Measurements from ENCODE around the gene PHLDA1. TPM values are rescaled to one million over a fixed set of nuclear protein-coding genes. Genes with fewer than 3 reads are reported as not detected.

The PHLDA1 gene
- total and polyA plus RNA-seq, 10 of the 15 experiments (the other 5 are each of a cell fraction or from before 2014, with no cell fraction given), result 0.66 to 14.2 (median 1.3) TPM

GRCh38 chr12:76035045-76035444 is 3.5 kb upstream of the PHLDA1 start:
- H3K27ac ChIP-seq (ENCODE audit: control insufficient read depth, insufficient read depth), result no peak overlapping the region
- TF ChIP-seq ATF7 (IDR thresholded peaks at IDR 0.05; ENCODE audit: low read depth) (peak; percentile 50; the same call in 1 of the 2 replicates), JUNB (IDR thresholded peaks at IDR 0.05) (no peak)
- WGBS (ENCODE audit: insufficient coverage, insufficient replicate concordance, low lambda C conversion rate, missing lambda C conversion rate), result 65% methylated on average over 3 of the region's 3 CpGs
- no peak overlapping the region for H2AFZ ChIP-seq (ENCODE audit: control insufficient read depth, low read depth, low read length)
- POLR2A ChIA-PET, result interaction anchor here (1.5 to 8.9 kb wide), 2 partner anchors 52 to 508 kb away, joined by 6 to 111 read pairs; no protein-coding TSS in a partner anchor
- H3K4me3 ChIP-seq, result no peak overlapping the region
- H3K9ac ChIP-seq (ENCODE audit: control insufficient read depth, insufficient read depth, low read length), result no peak overlapping the region
- no peaks in the 10 kb centered on the region for H3K36me3 ChIP-seq (ENCODE audit: control insufficient read depth in 2 of 2, insufficient read depth in 2 of 2, low read length in 1 of 2)
- CTCF ChIA-PET, result interaction anchor here (0.5 to 10.1 kb wide), 10 partner anchors 8 to 550 kb away, joined by 3 to 144 read pairs (median 4); no protein-coding TSS in a partner anchor
- H4K20me1 ChIP-seq (ENCODE audit: control insufficient read depth, insufficient read depth), result no peaks in the 10 kb centered on the region
- intact Hi-C loops (cut with micrococcal nuclease; ENCODE audit: unreplicated experiment), result no loop called here
- no peak for FAIRE-seq
- peaks cover 14% of the 10 kb centered on the region for H3K4me1 ChIP-seq (ENCODE audit: control insufficient read depth, insufficient read depth, low read length)
- RAD21 ChIA-PET (ENCODE audit: unreplicated experiment), result interaction anchor here (0.8 to 9.8 kb wide), 11 partner anchors 48 to 644 kb away, joined by 3 to 144 read pairs (median 41); partner anchors contain the start of genes GLIPR1 and GLIPR1L2
- in situ Hi-C loops (cut with MboI), result loop anchor here (5.0 kb wide), 2 partner anchors 508 to 703 kb away; partner anchors contain the start of genes CAPS2 and GLIPR1L1
- SMC1A ChIA-PET (ENCODE audit: uncharacterized antibody, unreplicated experiment), result interaction anchor here (1.0 to 17.8 kb wide), 16 partner anchors 13 to 550 kb away, joined by 3 to 327 read pairs (median 4); partner anchors contain the start of gene KRR1
- ATAC-seq, result no peak
- no peaks in the 10 kb centered on the region; a peak in 1 of 4 replicates for H3K27me3 ChIP-seq (replicated peaks in 1 of 2; ENCODE audit: control insufficient read depth in 2 of 2, insufficient read depth in 2 of 2, low read length in 1 of 2)
- no peak for DNase-seq (ENCODE audit: low read depth, low spot score)
- no peak overlapping the region for H3K4me2 ChIP-seq (ENCODE audit: control insufficient read depth, insufficient read depth)
- H3K9me3 ChIP-seq (replicated peaks; ENCODE audit: control insufficient read depth, insufficient read depth, low read length), result no peaks in the 10 kb centered on the region
- H3K79me2 ChIP-seq (ENCODE audit: control insufficient read depth, insufficient read depth, low read length), result no peaks in the 10 kb centered on the region
- no TSS peak for BruUV-seq (replicated peaks)

GRCh38 chr12:76033081-76034011 is 1.8 kb upstream of the PHLDA1 start:
- Histone ChIP-seq H3K9me3 (replicated peaks; ENCODE audit: control insufficient read depth, insufficient read depth, low read length) (no peaks in the 10 kb centered on the region), H4K20me1 (ENCODE audit: control insufficient read depth, insufficient read depth) (no peaks in the 10 kb centered on the region), H3K4me2 (ENCODE audit: control insufficient read depth, insufficient read depth) (peak overlapping the region; percentile 88), H2AFZ (ENCODE audit: control insufficient read depth, low read depth, low read length) (peak overlapping the region; percentile 65), H3K79me2 (ENCODE audit: control insufficient read depth, insufficient read depth, low read length) (no peaks in the 10 kb centered on the region), H3K4me1 (ENCODE audit: control insufficient read depth, insufficient read depth, low read length) (peaks cover 17% of the 10 kb centered on the region), H3K36me3 (ENCODE audit: control insufficient read depth in 2 of 2, insufficient read depth in 2 of 2, low read length in 1 of 2) (no peaks in the 10 kb centered on the region), H3K27me3 (replicated peaks in 1 of 2; ENCODE audit: control insufficient read depth in 2 of 2, insufficient read depth in 2 of 2, low read length in 1 of 2) (no peaks in the 10 kb centered on the region; a peak in 1 of 4 replicates), H3K27ac (ENCODE audit: control insufficient read depth, insufficient read depth) (no peak overlapping the region; the same call in 1 of the 2 replicates), H3K9ac (ENCODE audit: control insufficient read depth, insufficient read depth, low read length) (peak overlapping the region; percentile 83), H3K4me3 (peak overlapping the region; percentile 85; the same call in 1 of the 2 replicates)
- no TSS peak for BruUV-seq (replicated peaks)
- in situ Hi-C loops (cut with MboI) (no loop called here), intact Hi-C loops (cut with micrococcal nuclease; ENCODE audit: unreplicated experiment) (loop anchor here (5.0 kb wide), 4 partner anchors 196 to 521 kb away; partner anchors contain the start of genes BBS10 and KRR1)
- CTCF ChIA-PET, result interaction anchor here (0.6 to 10.1 kb wide), 28 partner anchors 10 to 570 kb away, joined by 3 to 144 read pairs (median 4); partner anchors contain the start of genes BBS10 and KRR1
- no peak for DNase-seq (ENCODE audit: low read depth, low spot score)
- SMC1A ChIA-PET (ENCODE audit: uncharacterized antibody, unreplicated experiment), result interaction anchor here (0.6 to 17.8 kb wide), 40 partner anchors 9 to 553 kb away, joined by 3 to 327 read pairs (median 4); partner anchors contain the start of gene KRR1
- no peak for TF ChIP-seq POLR2AphosphoS5 (IDR thresholded peaks at IDR 0.05; ENCODE audit: low read length)
- no peak for ATAC-seq
- 96% methylated on average over 5 of the region's 5 CpGs for WGBS (ENCODE audit: insufficient coverage, insufficient replicate concordance, low lambda C conversion rate, missing lambda C conversion rate)
- no peak for FAIRE-seq
- POLR2A ChIA-PET, result interaction anchor here (0.6 to 8.9 kb wide), 13 partner anchors 30 to 552 kb away, joined by 3 to 111 read pairs (median 5); partner anchors contain the start of genes BBS10 and KRR1
- RAD21 ChIA-PET (ENCODE audit: unreplicated experiment), result interaction anchor here (0.6 to 9.8 kb wide), 30 partner anchors 36 to 553 kb away, joined by 3 to 144 read pairs (median 6); partner anchors contain the start of genes GLIPR1, KRR1 and OSBPL8
